ENCODE measurements around the gene PAPPA.

DNA sequence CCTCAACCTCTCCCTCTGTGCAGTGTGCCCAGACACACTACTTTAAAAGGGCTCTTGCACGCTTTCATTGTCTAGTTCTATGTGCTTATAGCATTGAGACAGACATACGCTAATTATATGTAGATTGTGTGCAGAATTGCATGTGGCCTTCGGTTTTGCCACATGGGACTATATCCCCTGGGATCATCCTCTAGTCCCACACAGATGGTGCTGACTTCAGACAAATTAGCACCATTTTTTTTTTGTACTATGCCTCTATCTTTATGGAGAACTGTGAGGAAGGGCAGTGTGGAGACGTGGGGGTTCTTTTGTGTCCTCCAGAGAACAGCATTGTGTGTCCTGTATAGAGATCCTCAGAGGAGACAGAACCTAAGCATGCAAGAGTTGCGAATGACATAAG lies 29.3 kb downstream of the PAPPA start:
- TF ChIP-seq POLR2A (IDR thresholded peaks at IDR 0.05; ENCODE audit: control extremely low read depth in 1 of 2, low read depth in 2 of 2, low read length in 2 of 2): no peak
- no peak for TF ChIP-seq CTCF (IDR thresholded peaks at IDR 0.05; ENCODE audit: control extremely low read depth in 1 of 3, insufficient read depth in 1 of 3, low read depth in 1 of 3, low read length in 3 of 3)

All from H1 (cell line).